ENCODE measurements around the gene NUDT14. TPM values are rescaled to one million over a fixed set of nuclear protein-coding genes. Genes with fewer than 3 reads are reported as not detected.

NUDT14 gene
- total and polyA plus RNA-seq, 2 of the 8 experiments (the other 6 are each of a cell fraction or from before 2014, with no cell fraction given): 25.5 to 33.3 TPM

DNA sequence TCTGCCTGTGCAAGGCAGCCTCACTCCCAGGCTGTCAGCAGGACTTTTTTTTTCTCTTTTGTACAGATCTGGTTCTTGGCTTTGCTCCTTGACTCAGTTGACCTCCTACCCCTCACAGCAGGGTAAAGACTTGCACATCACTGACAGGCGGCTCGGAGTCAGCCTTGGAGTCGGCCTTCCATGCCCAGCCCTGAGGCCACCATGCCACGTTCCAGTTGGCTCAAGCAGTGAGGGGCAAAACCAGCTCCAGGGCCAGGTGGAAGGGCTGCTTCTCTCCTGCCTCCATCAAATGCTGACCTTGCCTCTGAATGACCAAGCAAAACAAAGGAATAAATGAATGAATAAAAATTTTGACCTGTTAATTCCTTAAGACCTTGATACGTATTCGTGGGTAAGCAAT, 40.1 kb downstream of the NUDT14 start:
- ChIA-PET POLR2A (ENCODE audit: partially characterized antibody) (no interaction called here), CTCF (ENCODE audit: partially characterized antibody) (no interaction called here)
- FAIRE-seq: no peak
- H2BK5ac ChIP-seq (ENCODE audit: low read depth, low read length): no peak overlapping the region
- H3K27me3 ChIP-seq (replicated peaks in 1 of 4; ENCODE audit: control insufficient read depth in 3 of 4, extremely low read depth in 1 of 4, insufficient read depth in 3 of 4, low read length in 3 of 4): no peaks in the 10 kb centered on the region
- H3K4ac ChIP-seq (replicated peaks; ENCODE audit: insufficient read length, low read depth, low read length): no peak overlapping the region
- H2BK12ac ChIP-seq (ENCODE audit: low read depth, low read length): no peak overlapping the region
- peaks cover 0 to 9% (median 0%) of the 10 kb centered on the region in 4 experiments; a peak in 3 of 7 replicates for H3K4me1 ChIP-seq (replicated peaks in 1 of 4; ENCODE audit: control insufficient read depth in 3 of 4, insufficient read depth in 4 of 4, low read length in 3 of 4)
- peaks cover 0 to 4% (median 0%) of the 10 kb centered on the region in 4 experiments; a peak in 2 of 8 replicates for H3K36me3 ChIP-seq (ENCODE audit: control insufficient read depth in 2 of 4, insufficient read depth in 4 of 4, low read length in 3 of 4)
- no peak overlapping the region for H4K8ac ChIP-seq (ENCODE audit: extremely low read depth, insufficient read depth, low read length)
- no peak overlapping the region for H2AK5ac ChIP-seq (ENCODE audit: low read depth, low read length)
- no peak overlapping the region for H3K4me2 ChIP-seq (ENCODE audit: insufficient read depth in 1 of 2, low read depth in 2 of 2, low read length in 2 of 2)
- no peak overlapping the region for H3K56ac ChIP-seq (replicated peaks; ENCODE audit: insufficient read length, low read depth, low read length)
- no peak overlapping the region for H3K18ac ChIP-seq (ENCODE audit: extremely low read depth, low read length)
- H4K91ac ChIP-seq (replicated peaks; ENCODE audit: insufficient read length, low read length): no peak overlapping the region
- no peak overlapping the region for H2BK15ac ChIP-seq (ENCODE audit: low read length)
- no peak overlapping the region for H3K14ac ChIP-seq (ENCODE audit: insufficient read length)
- no peak overlapping the region for H2AFZ ChIP-seq (ENCODE audit: low read length)
- no peak overlapping the region for H3K4me3 ChIP-seq (ENCODE audit: extremely low read depth in 1 of 4, insufficient read depth in 2 of 4, low read depth in 3 of 4, low read length in 4 of 4)
- no peak overlapping the region for H3K9ac ChIP-seq (replicated peaks in 1 of 4; ENCODE audit: extremely low read depth in 1 of 4, low read depth in 3 of 4, low read length in 3 of 4)
- 88% methylated on average over 6 of the region's 6 CpGs; no CpG with 5 or more reads in 1 of the 2 experiments for WGBS, 2 experiments (ENCODE audit: extremely low coverage in 1 of 2, insufficient coverage in 1 of 2, insufficient read length in 1 of 2, insufficient replicate concordance in 2 of 2, low coverage in 1 of 2, low lambda C conversion rate in 2 of 2, missing lambda C conversion rate in 1 of 2)
- no peaks in the 10 kb centered on the region for H3K79me1 ChIP-seq (ENCODE audit: low read depth, low read length)
- no peaks in the 10 kb centered on the region for H3K23me2 ChIP-seq (ENCODE audit: low read depth, low read length)
- no peak for DNase-seq (ENCODE audit: low read depth in 1 of 2, low spot score in 2 of 2)
- H2BK120ac ChIP-seq (replicated peaks; ENCODE audit: low read depth, low read length): no peak overlapping the region
- no peaks in the 10 kb centered on the region for H3K79me2 ChIP-seq (ENCODE audit: control insufficient read depth in 1 of 2, insufficient read depth in 2 of 2, low read length in 2 of 2)
- no peak overlapping the region for H4K5ac ChIP-seq (ENCODE audit: insufficient read length, low read depth, low read length)
- H3K27ac ChIP-seq (ENCODE audit: low read depth, low read length): no peak overlapping the region
- no peak overlapping the region for H3K23ac ChIP-seq (ENCODE audit: insufficient read length)
- H4K20me1 ChIP-seq (replicated peaks in 1 of 2; ENCODE audit: control insufficient read depth in 1 of 2, insufficient read depth in 2 of 2, low read length in 2 of 2): peaks cover 0 to 3% of the 10 kb centered on the region in 2 experiments
- H3K9me3 ChIP-seq (ENCODE audit: insufficient read depth in 2 of 2, low read depth in 1 of 2, low read length in 1 of 2): peaks cover 5 to 16% of the 10 kb centered on the region in 2 experiments
- no peak overlapping the region for H2BK20ac ChIP-seq (ENCODE audit: low read length)
- TF ChIP-seq TAF7 (optimal IDR thresholded peaks at IDR 0.05; ENCODE audit: borderline replicate concordance, low read depth, low read length) (no peak), KDM1A (IDR thresholded peaks at IDR 0.05; ENCODE audit: borderline replicate concordance, low read length) (no peak), RNF2 (IDR thresholded peaks at IDR 0.05; ENCODE audit: borderline replicate concordance, low read depth, low read length, missing control alignments, poor library complexity, severe bottlenecking) (no peak), POLR2AphosphoS5 (IDR thresholded peaks at IDR 0.05; ENCODE audit: low read depth, low read length) (no peak), ATF2 (IDR thresholded peaks at IDR 0.05; ENCODE audit: low read length) (no peak)
